DOHH2 (cell line): ENCODE measurements around the gene TTLL13.

Experiments used
- H3F3A ChIP-seq: fragments of 200-600 bp; sonication (generic), shearing (Covaris generic); 2 replicates; pipeline ENCODE4 v1.6.0; 2016; ENCODE audit warnings: antibody characterized with exemption, mild to moderate bottlenecking; ENCODE audit not compliant: control insufficient read depth, insufficient read depth
- H3K27ac ChIP-seq: fragments of 200-600 bp; sonication (generic); 2 replicates; pipeline ENCODE4 v1.5.1; 2014; ENCODE audit warnings: low read depth, mild to moderate bottlenecking, low read length, moderate library complexity
- H3K27me3 ChIP-seq: fragments of 200-600 bp; sonication (generic); 2 replicates; pipeline ENCODE4 v1.6.1; 2014; ENCODE audit warnings: mild to moderate bottlenecking, low read length, mixed read lengths; ENCODE audit not compliant: control insufficient read depth
- H3K36me3 ChIP-seq: fragments of 200-600 bp; sonication (generic); 2 replicates; pipeline ENCODE4 v1.6.1; 2014; ENCODE audit warnings: mild to moderate bottlenecking, low read length, moderate library complexity, mixed read lengths; ENCODE audit not compliant: control insufficient read depth
- H3K4me1 ChIP-seq: fragments of 200-600 bp; sonication (generic); 2 replicates; pipeline ENCODE4 v1.6.1; 2014; ENCODE audit warnings: mild to moderate bottlenecking, low read length, mixed read lengths; ENCODE audit not compliant: control insufficient read depth
- H3K4me2 ChIP-seq: fragments of 200-600 bp; sonication (generic); 2 replicates; pipeline ENCODE4 v1.6.0; 2014; ENCODE audit warnings: mild to moderate bottlenecking, low read length, moderate library complexity
- H3K4me3 ChIP-seq: fragments of 200-600 bp; sonication (generic); 2 replicates; pipeline ENCODE4 v1.5.1; 2014; ENCODE audit warnings: mild to moderate bottlenecking, low read length, mixed read lengths
- H3K79me2 ChIP-seq: fragments of 200-600 bp; sonication (generic); 2 replicates; pipeline ENCODE4 v1.6.1; 2014; ENCODE audit warnings: mild to moderate bottlenecking, low read length, mixed read lengths; ENCODE audit not compliant: control insufficient read depth
- H3K9me2 ChIP-seq: fragments of 200-600 bp; sonication (generic); replicated peaks from 2 replicates; pipeline ENCODE4 v1.6.1; 2014; ENCODE audit warnings: mild to moderate bottlenecking, low read length, mixed read lengths; ENCODE audit not compliant: control insufficient read depth
- H3K9me3 ChIP-seq: fragments of 200-600 bp; sonication (generic); 2 replicates; pipeline ENCODE4 v1.6.1; 2014; ENCODE audit warnings: antibody characterized with exemption, low read length, mixed read lengths; ENCODE audit not compliant: control insufficient read depth, insufficient read depth
- H4K20me1 ChIP-seq: fragments of 200-600 bp; sonication (generic); 2 replicates; pipeline ENCODE4 v1.6.0; 2014; ENCODE audit warnings: low read depth, mild to moderate bottlenecking, antibody characterized with exemption, low read length, moderate library complexity; ENCODE audit not compliant: control insufficient read depth, insufficient read depth
- CTCF ChIP-seq: fragments of 200-600 bp; sonication (generic); IDR thresholded peaks from one replicate; pipeline ENCODE4 v1.5.1; 2014; ENCODE audit warnings: antibody characterized with exemption, mild to moderate bottlenecking, low read depth, low read length; ENCODE audit not compliant: poor library complexity, severe bottlenecking
- EZH2phosphoT487 ChIP-seq: fragments of 200-600 bp; sonication (generic); IDR thresholded peaks from 2 replicates; pipeline ENCODE4 v1.6.1; 2017; ENCODE audit warnings: borderline replicate concordance, mild to moderate bottlenecking, antibody characterized with exemption, low read length, moderate library complexity, mixed read lengths

The TTLL13 gene

DNA sequence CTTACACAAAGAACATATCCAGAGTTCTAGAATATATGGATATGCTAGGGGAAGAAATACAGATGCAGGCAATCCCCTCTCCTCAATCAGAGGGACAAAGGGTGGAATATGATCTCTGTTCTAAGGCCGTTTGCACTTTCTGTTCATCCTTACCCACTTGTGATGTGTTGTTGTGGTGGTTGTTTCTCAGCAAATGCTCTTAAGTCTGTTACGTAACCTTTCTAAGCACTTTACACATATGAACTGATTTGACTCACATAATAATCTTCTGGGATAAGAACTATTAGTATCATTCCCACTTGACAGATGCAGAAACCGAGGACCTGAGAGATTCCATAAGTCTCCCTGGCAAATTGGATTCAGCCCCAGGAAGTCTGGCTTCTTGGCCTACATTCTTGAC lies 56.6 kb downstream of the TTLL13 start:
- Histone ChIP-seq H3K9me2 (no peaks in the 10 kb centered on the region), H3K4me3 (no peak overlapping the region), H3K4me1 (peaks cover 10% of the 10 kb centered on the region), H3K27me3 (peaks cover 8% of the 10 kb centered on the region), H3K79me2 (no peaks in the 10 kb centered on the region), H3K4me2 (no peak overlapping the region), H4K20me1 (no peaks in the 10 kb centered on the region), H3K36me3 (no peaks in the 10 kb centered on the region), H3K9me3 (no peaks in the 10 kb centered on the region), H3K27ac (no peak overlapping the region), H3F3A (no peaks in the 10 kb centered on the region)
- TF ChIP-seq CTCF (no peak), EZH2phosphoT487 (no peak)

GRCh38 chr15:90306560-90306959 lies 57.2 kb downstream of the TTLL13 start:
- Histone ChIP-seq H3K4me2 (no peak overlapping the region), H3K36me3 (no peaks in the 10 kb centered on the region), H3K4me1 (0 out of 2 replicates have a peak, but pooled peaks cover 7% of the 10 kb centered on the region), H3K27me3 (peaks cover 11% of the 10 kb centered on the region), H3K79me2 (no peaks in the 10 kb centered on the region), H3F3A (no peaks in the 10 kb centered on the region), H3K27ac (no peak overlapping the region), H3K9me3 (no peaks in the 10 kb centered on the region), H3K4me3 (no peak overlapping the region), H3K9me2 (no peaks in the 10 kb centered on the region), H4K20me1 (no peaks in the 10 kb centered on the region)
- TF ChIP-seq CTCF (no peak), EZH2phosphoT487 (no peak)

DNA sequence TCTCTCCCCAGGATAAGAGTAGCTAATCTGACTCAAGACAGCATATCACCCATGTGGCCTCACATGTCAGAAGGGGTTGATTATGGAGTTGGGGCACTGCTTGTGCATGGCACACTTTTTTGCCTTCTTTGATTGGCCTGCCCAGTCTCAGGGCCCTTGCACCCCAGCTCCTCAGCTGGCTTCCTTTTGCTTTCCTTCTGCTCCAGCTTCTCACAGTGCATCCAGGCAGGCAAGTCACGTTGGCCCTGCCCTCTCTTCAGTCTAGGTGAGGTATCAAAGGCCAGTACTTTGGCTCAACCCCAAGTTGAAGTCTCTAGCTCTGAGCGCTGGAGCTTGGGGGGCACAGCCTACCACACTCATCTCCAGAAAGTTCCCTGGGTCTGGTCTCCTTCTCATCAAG lies 58.3 kb downstream of the TTLL13 start:
- no peak for TF ChIP-seq EZH2phosphoT487

GRCh38 chr15:90309020-90309419 lies 59.7 kb downstream of the TTLL13 start:
- no peaks in the 10 kb centered on the region for H3K36me3 ChIP-seq
- H3K9me3 ChIP-seq = no peaks in the 10 kb centered on the region
- H4K20me1 ChIP-seq = no peaks in the 10 kb centered on the region
- no peaks in the 10 kb centered on the region for H3K79me2 ChIP-seq
- H3K27ac ChIP-seq = no peak overlapping the region
- no peak overlapping the region for H3K4me3 ChIP-seq
- no peaks in the 10 kb centered on the region for H3K9me2 ChIP-seq
- no peaks in the 10 kb centered on the region for H3F3A ChIP-seq
- 0 out of 2 replicates have a peak, but pooled peaks cover 7% of the 10 kb centered on the region for H3K4me1 ChIP-seq
- H3K4me2 ChIP-seq = no peak overlapping the region
- TF ChIP-seq CTCF (no peak), EZH2phosphoT487 (no peak)
- peaks cover 9% of the 10 kb centered on the region for H3K27me3 ChIP-seq

More for the DNA sequence above, 58.3 kb downstream of the TTLL13 start:
- H3K79me2 ChIP-seq = no peaks in the 10 kb centered on the region
- no peak overlapping the region for H3K4me2 ChIP-seq
- no peaks in the 10 kb centered on the region for H3K9me3 ChIP-seq
- H3K27ac ChIP-seq = no peak overlapping the region
- H3K4me3 ChIP-seq = no peak overlapping the region
- H4K20me1 ChIP-seq = no peaks in the 10 kb centered on the region
- H3K27me3 ChIP-seq = peaks cover 9% of the 10 kb centered on the region
- H3K36me3 ChIP-seq = no peaks in the 10 kb centered on the region
- no peaks in the 10 kb centered on the region for H3F3A ChIP-seq
- no peaks in the 10 kb centered on the region for H3K9me2 ChIP-seq
- 0 out of 2 replicates have a peak, but pooled peaks cover 7% of the 10 kb centered on the region for H3K4me1 ChIP-seq
